GM23248 (cell line): ENCODE data around the gene TGM6.

Experiments used
- EZH2 ChIP-seq: fragments of 200-600 bp; sonication (generic); IDR thresholded peaks from 2 replicates; pipeline ENCODE4 v1.6.1; 2018; ENCODE audit warnings: antibody characterized with exemption, mild to moderate bottlenecking; ENCODE audit not compliant: insufficient read depth, poor library complexity, severe bottlenecking
- EZH2phosphoT487 ChIP-seq: fragments of 200-600 bp; sonication (generic); IDR thresholded peaks from 2 replicates; pipeline ENCODE4 v1.6.1; 2018; ENCODE audit warnings: antibody characterized with exemption, moderate library complexity, mild to moderate bottlenecking, low read depth; ENCODE audit not compliant: insufficient read depth

DNA sequence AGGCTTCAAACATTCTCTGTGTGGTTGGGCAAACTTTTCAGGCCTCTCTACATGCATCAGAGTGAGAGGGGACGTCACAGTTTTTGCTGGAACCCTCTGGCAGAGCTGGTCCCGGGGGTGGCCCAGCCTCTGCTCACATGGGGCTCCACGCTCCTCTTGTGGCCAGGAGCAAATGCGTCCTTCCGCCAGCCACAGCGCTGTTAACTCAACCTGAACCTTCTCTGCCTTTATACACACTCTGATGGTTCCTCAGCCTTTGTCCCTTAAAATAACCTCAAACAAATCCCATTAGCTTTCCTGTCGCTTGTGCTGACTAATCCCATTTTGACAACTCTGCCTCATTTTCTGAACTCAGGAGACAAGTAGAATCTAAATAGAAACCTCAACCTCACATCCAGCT lies 39.4 kb upstream of the TGM6 start:
- TF ChIP-seq EZH2 (no peak), EZH2phosphoT487 (no peak)
